KOPT-K1 (cell line): ENCODE measurements around the gene RACK1.

Source experiments
- H3K27ac ChIP-seq: fragments of 200-600 bp; sonication (generic); 2 replicates; pipeline ENCODE4 v1.5.1; 2016; ENCODE audit warnings: antibody characterized with exemption, mild to moderate bottlenecking, low read depth, low read length; ENCODE audit not compliant: poor library complexity, severe bottlenecking
- H3K36me3 ChIP-seq: fragments of 200-600 bp; sonication (generic); 2 replicates; pipeline ENCODE4 v1.5.1; 2017; ENCODE audit warnings: antibody characterized with exemption, mild to moderate bottlenecking, low read length, moderate library complexity; ENCODE audit not compliant: insufficient read depth
- H3K9me3 ChIP-seq: fragments of 200-600 bp; sonication (generic); 2 replicates; pipeline ENCODE4 v1.5.1; 2017; ENCODE audit warnings: antibody characterized with exemption, low read length, mild to moderate bottlenecking; ENCODE audit not compliant: insufficient read depth, poor library complexity, severe bottlenecking

The RACK1 gene

DNA sequence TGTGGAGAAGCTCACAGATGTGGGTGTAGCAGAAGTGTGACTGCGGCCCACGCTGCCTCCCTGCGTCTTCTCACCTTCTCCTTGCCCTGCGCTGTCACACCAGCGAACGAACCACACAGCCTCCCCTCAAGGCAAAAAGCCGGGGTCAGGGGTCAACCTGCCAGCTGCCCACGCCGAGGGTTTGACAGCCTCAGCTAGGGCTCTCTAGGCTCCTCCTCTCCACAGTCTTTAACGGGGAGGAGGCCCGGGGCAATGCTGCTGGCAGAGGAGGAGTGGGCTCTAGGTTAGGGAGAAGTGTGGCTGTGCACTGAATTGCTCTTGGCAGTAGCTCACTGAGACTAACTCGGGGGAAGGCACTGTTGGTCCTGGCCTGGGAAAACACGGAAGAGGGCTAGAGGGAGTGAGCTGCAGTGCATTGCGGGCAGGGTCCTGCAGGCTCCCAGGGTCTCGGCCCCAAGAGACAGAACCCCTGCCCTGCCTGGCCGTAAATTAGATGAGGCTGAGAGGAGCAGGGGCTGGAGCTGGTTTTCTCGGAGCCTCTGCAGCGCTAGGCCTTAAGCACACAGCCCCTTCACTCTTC lies 21.5 kb upstream of the RACK1 start:
- Histone ChIP-seq H3K27ac (no peak overlapping the region), H3K36me3 (peaks cover 23% of the 10 kb centered on the region), H3K9me3 (no peaks in the 10 kb centered on the region)

DNA sequence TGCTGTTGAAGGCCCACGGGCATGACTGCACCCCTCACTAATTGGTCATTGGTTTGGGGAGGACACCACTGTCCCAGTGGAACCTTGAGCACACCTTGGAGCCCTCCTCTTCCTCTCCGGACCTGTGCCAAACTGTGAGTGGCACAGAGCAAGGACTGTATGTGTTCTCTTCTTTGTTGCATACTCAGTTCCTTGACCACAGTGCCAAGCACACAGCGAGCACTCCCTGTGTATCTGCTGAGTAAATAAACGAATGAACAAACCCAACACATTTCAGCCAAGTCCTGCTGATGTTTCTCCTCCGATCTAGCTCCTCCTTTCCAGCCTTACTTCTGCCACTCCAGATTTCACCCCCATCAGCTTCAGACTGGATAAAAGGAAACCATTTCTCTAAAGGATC lies 19.9 kb upstream of the RACK1 start:
- Histone ChIP-seq H3K36me3 (peaks cover 23% of the 10 kb centered on the region), H3K27ac (no peak overlapping the region)

DNA sequence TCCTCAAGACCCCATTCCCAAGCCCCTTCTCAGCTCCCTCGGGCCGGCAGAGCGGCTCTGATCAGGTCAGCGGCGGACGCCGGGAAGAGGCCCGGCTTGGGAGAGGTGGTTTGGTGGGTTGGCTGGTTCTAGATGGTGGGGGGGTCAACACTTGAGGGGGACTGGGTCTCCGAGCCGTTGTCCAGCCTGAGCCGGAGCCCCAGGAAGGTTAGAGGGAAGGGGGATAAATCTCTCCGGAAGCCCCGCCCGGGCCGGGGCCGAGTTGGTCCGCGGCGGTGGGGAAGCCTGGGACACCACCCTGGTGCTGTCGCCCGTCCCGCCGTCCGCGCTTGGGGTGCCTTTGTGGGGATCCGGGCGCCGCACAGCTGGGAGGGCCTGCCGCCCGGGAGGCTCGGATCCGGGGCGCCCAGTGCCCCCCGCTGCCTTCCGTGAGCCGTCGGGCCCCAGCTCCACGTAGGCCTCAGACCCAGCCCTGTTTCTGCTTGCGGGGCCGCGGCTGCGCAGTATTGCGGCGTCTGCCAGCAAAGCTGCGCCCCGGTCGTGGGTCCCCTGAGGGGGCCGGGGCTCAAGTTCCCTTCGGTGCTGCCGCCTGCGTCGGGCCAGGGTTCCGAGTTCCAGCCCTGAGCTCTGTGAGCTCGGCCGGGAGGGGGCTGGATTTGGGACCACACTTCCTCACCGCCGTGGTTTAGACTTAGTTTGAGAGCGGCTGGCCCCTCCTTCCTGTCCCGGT lies 17.8 kb upstream of the RACK1 start:
- H3K36me3 ChIP-seq: peaks cover 41% of the 10 kb centered on the region
- peak overlapping the region; percentile 99 for H3K27ac ChIP-seq
- no peaks in the 10 kb centered on the region for H3K9me3 ChIP-seq

More for the DNA sequence above, 19.9 kb upstream of the RACK1 start:
- no peaks in the 10 kb centered on the region for H3K9me3 ChIP-seq

DNA sequence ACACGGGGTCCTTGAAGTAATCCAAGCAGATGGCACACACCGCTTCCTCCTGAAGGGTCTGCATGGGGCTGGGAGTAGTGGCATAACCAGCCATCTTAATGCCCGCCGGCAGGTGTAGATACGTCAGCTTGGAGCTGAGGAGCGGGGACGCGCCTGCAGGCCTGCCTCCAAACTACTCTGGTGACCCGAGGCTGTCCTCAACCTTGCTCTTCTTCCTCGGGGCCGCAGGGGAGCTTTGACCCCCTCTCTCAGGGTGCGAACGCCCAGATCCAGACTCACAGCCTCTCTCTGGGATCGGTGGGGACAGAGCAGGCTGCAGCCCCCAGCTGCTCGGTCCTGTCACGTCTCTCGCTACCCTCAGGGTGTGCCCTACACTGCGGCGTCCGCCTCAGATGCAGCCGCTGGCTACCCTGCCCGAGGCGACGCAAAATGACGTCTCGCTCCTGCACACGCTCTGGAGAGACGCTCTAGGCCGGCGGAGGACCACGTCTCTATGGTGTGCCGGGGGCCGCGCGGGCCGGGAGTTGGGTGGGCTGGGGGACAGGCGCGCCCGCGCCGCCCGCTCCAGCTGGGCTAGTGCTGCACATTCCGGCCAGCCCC lies 17.1 kb upstream of the RACK1 start, which contains the start of gene TRIM52:
TRIM52 (minus strand) TSS at position 424 of the 600 bp plus-strand sequence; CDS start at position 94, 330 bp downstream.
- Histone ChIP-seq H3K27ac (peak within 1 kb of the TSS; percentile 99), H3K36me3 (peaks cover 47% of the 10 kb centered on the region), H3K9me3 (no peaks in the 10 kb centered on the region)

DNA sequence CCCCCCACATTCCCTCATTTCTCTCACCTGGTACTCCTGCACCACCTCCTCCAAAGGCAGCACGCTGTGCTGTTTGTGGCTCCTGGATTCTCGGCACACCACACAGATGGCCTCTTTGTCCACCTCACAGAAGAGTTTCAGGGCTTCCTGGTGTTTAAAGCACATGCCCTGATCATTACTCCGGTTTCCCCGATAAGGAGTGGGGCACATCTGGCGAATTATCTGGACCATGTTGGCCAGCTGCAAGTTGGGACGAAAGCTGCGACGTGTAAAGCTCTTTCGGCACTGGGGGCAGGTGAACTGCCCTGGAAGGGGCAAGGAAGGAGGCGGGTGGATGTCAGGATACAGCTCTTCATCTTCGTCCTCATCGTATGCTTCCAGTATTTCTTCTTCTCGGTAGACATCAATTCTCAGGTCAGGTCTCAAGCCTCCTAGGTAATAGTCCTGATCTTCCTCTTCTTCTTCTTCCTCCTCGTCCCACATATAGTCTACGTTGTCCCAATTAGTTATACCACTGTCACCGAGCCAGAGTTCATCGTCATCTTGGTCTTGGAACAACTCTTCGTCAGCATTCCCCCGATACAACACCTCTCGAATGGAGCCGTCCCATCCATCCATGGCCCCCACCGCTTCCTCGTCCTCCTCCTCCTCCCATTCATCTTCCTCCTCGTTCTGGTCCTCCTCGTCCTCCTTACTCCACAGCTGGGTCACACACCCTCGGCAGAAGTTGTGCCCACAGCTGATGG lies 16.4 kb upstream of the RACK1 start:
- Histone ChIP-seq H3K27ac (peak overlapping the region; percentile 99), H3K36me3 (peaks cover 48% of the 10 kb centered on the region), H3K9me3 (no peaks in the 10 kb centered on the region)

DNA sequence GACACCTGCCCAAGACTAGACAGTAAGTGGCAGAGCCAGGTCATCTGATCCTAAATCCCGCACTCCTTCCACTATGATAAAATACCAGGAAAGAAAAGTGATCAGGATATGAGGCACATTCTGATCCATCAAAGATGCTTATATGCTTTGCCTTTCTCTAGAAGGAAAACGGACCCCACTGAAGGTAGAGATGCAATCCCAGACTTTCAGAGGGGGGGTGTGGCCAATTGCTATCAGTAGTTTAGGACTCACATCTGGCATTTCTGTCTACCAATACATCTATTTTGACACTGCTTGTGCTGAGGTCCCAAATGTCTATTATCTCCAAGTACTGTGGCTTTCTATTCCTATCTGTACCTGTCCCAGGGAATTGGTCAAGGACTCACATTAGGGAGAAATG lies 15.6 kb upstream of the RACK1 start:
- Histone ChIP-seq H3K9me3 (no peaks in the 10 kb centered on the region), H3K27ac (peak overlapping the region; percentile 99), H3K36me3 (peaks cover 54% of the 10 kb centered on the region)

DNA sequence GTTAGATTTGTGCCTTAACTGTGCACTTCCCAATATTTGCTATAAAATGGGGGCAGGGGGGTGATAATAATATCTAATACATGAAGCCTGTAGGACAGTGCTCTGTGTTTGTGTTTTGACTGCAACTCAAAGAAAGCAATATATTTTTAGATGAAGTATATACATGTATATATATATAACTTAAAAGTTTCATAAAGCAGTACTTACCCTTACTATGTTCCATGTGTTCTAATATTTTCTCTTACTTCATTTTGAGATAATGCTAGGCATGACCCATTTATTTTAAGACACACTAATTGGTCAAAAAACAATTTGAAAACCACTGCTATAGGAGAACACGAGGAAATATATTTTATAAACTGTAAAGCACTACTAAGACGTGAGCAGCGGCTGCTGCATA lies 14.9 kb upstream of the RACK1 start:
- Histone ChIP-seq H3K9me3 (no peaks in the 10 kb centered on the region), H3K27ac (no peak overlapping the region), H3K36me3 (peaks cover 54% of the 10 kb centered on the region)

DNA sequence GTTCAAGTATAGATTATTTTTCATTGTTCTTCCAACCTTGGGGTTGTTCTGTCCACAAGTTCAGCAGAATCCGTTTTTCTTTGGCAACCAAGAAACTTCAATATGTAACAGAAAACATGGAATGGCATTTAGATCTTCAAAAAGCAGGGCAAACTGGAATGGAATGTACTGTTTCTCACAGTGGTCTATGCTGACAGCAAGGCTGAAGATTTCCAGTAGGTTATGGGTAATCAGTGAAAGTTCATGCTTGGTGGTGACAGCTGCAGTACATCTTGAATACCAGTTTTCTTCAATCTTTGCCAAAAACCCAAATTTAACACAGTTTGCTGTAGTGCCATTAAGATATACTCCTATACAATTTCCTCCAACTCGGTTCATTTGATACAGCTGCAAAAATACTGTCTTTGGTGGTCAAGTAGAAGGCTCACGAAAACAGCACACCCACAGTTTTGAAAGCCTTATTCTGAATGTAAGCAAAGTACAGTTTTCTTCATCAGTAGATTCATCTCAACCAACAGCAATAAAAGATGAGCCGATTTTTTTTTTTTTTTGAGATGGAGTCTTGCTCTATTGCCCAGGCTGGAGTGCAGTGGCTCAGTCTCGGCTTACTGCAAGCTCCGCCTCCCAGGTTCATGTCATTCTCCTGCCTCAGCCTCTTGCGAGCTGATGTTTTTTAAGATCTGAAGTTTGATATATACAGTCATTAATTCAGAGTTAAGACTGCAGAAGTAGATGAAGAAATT lies 12.3 kb upstream of the RACK1 start:
- Histone ChIP-seq H3K27ac (no peak overlapping the region), H3K9me3 (no peaks in the 10 kb centered on the region), H3K36me3 (peaks cover 70% of the 10 kb centered on the region)

DNA sequence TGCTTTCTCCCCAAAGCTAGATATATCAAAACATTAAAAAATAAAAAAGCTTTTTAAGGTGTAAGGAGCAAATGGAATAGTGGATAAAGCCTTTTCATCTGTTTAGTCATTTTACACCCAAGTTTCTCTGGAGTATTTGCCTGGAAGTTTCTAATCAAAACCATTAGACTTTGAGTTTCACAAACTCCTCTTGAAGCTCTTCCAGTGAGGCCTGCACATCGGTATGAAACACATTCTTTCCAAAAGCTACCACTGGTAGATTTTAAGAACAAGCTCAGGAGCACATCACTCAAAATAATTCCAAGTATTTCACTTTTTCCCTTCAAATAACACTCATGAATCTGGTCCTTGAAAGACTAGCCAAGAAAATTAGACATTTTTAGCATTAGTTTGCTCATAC lies 11.6 kb upstream of the RACK1 start:
- Histone ChIP-seq H3K27ac (no peak overlapping the region), H3K9me3 (no peaks in the 10 kb centered on the region), H3K36me3 (peaks cover 77% of the 10 kb centered on the region)

DNA sequence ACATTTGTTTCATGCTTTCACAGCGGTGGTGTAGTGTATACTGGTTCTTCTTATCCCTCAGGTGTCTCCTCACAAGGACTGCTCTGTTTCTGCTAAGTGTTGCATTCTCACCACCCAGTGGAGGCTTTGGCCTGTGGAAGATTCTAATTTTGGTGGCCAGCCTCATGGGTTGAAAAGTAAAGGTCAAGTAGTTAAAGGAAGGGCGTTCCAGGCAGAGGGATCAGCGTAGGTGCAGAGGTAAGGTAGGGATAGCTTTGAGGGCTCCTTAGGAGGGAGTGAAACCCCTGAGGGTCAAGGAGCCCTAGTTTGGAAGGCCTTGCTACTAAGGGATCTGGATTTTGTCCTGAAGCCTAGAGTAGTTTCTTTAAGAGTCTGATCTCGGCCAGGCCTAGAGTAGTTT lies 4.6 kb upstream of the RACK1 start:
- Histone ChIP-seq H3K9me3 (no peaks in the 10 kb centered on the region), H3K36me3 (peaks cover 45% of the 10 kb centered on the region), H3K27ac (no peak overlapping the region)

DNA sequence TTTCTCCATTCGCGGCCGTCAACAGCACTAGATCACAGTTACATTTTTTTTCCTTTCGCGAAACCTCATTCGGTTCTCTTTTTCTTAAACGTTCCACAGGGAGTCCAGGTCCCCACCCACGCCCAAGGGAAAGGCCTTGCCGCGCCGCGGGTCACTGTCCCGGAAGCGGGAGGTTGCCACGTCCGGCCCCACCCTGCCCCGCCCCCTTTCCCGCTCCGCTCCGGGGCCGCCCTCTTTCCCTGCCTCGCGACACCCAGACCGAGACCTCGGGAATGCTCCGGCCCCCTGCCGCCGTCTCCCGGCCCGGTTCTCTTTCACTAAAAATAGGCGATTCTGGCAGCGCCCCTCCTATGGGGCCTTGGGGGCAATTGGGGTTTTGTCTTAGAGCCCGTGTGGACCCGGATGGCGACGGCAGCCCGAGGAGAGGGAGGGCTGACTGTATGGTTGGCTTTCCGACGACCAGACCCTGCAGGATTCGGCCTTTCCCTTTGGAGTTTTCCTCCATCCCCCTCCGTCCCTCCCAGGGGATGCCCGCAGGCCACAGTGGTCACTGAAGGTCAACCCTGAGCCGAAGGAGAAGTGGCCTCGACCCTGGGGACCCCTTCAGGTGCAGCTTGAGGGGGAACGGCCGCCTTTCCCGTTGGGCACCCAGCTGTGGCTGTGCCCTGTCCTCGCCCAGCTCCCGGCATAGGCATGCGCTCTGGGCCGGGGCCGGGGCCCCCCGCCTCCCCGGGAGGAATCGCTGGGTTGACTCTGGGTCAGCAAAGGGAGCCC lies 2.8 kb upstream of the RACK1 start:
- Histone ChIP-seq H3K9me3 (no peaks in the 10 kb centered on the region), H3K27ac (peak overlapping the region; percentile 86), H3K36me3 (peaks cover 46% of the 10 kb centered on the region)

DNA sequence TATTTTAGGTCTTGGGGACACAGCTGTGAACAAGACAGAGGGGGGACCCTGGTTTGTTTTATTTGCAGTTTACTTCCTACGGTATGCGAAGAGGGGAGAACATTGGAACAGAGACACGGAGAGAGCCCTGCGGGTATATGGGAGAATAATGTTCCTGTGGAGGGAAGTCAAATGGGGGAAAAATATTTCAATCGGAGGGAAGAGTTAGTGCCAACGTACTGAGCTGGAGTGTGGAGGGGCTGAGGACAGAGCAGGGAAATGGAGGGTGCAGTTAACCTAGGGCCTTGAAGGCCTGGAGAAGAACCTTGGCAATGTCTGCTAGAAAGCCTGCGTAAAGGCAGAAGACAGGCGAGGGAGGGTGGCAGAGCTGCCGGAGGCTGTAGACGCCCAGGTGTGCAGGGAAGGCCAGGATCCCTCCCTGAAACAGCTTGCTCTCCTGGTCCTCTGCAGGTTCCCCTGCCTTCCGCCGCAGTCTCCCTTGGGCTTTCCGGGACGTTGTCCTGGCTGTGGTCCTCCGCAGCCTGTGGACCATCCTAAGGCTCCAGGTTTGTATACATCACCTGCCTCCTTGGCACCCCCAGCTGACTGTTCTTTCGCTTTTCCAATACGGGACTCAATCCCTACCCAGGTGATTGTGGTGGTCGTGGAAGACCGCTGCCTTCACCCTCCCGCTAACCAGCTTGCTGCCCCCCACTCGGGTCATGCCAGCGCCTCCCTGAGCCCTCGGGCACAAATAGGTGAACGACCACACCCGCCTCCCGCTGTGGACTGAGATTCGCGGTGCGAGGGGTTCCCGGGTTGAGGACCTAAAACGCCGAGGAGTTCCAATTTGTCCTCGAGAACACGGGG lies 1.9 kb upstream of the RACK1 start:
- H3K27ac ChIP-seq: peak overlapping the region; percentile 86
- peaks cover 47% of the 10 kb centered on the region for H3K36me3 ChIP-seq
- no peaks in the 10 kb centered on the region for H3K9me3 ChIP-seq

DNA sequence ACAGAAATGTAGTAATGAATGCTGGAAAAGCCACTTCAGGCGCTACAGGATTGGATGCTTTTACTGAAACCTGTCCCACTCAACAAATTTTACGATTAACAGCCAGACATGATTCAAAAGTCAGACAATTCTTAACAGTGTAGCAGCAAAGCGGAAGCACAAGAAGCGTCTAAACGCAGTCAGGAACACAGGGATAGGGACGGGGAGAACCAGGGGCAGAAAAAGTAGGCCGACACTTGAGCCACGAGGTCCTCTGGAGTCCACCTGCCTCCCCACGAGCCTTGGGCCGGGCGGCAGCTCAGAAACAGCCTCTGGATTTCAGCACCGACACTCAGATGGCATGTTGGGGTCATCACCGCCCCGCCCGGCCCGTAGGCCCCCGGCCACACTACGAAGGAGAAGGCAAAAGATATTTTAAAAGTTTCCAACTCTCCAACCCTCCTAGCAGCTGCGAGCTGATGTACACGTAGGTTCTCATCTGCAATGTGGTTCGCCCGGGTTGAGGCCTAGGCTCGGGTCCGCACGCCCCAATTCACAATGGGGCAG lies 615 bp downstream of the RACK1 start:
- Histone ChIP-seq H3K27ac (peak overlapping the region; percentile 86), H3K36me3 (peaks cover 56% of the 10 kb centered on the region)

More for the DNA sequence above, 615 bp downstream of the RACK1 start:
- no peaks in the 10 kb centered on the region for H3K9me3 ChIP-seq
